GM18858 (cell line): ENCODE results near the gene POU2F2.

Experiments used
- ATAC-seq: cut with Tn5 transposase; IDR thresholded peaks from one replicate; pipeline ENCODE4 v1.9.1; 2021; ENCODE audit not compliant: unreplicated experiment

The POU2F2 gene

DNA sequence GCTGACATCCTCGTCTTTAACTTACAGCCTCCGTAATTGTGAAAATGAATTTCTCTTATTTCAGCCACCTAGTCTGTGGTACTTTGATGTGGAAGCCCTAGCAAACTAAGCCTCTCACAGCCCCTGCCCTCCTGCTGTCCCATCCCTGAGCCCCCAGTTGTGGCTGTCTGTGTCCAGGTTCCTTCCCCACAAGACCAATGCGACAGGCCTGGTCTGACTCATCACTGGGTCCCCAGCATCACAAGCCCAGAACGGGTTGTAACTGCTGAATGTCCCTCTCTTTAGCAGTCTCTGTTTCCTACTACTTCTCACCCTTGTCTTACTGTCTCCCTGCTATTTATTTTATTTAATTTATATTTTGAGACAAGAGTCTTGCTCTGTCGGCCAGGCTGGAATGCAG is 5.7 kb downstream of the POU2F2 start:
- ATAC-seq, result no peak

DNA sequence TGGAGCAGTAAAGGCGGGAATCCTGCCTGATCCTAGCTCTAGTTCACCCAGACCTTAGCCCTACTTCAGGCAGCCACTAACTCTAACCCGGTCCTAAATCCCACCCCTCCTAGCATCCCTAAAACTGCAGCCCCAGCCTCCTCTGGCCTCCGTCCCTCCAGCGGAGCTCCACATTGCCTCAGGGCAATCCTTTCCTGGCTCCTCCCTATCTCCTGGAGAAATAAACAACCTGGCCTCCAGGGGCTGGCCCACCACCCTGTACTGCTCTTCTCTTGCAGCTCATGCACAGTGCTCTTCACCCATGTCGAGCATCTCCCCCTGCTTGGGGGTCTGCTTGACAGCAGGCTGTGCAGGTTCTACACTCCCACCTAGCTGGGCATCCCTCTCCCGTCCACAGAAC is 6.7 kb downstream of the POU2F2 start:
- ATAC-seq, result no peak

DNA sequence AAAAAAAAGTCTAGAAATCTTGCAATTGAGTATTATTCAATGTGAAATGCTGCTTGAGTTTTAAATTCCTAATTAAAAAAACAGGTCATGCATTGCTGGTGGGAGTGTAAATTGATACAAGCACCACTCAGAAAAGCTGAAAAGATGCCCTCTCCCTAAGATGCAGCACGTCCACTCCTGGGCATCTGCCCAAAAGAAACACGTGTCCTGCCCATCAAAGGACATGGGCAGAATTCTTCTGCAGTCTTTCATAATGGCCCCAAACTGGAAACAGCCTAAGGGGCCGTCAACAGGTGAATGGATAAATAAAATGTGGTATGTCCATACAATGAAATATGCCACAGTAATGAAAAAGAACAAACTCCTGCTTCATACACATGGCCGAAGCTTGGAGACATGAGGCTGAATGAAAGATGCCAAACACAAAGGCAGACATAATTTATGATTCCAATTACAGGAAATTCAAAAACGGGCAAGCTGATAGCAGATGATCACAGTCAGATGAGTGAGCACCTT is 7.8 kb downstream of the POU2F2 start:
- no peak for ATAC-seq

- no peak for ATAC-seq
Measured at GRCh38 chr19:42123765-42124164, 8.5 kb downstream of the POU2F2 start.

- no peak for ATAC-seq
Measured at GRCh38 chr19:42122691-42123607, 9.3 kb downstream of the POU2F2 start.

DNA sequence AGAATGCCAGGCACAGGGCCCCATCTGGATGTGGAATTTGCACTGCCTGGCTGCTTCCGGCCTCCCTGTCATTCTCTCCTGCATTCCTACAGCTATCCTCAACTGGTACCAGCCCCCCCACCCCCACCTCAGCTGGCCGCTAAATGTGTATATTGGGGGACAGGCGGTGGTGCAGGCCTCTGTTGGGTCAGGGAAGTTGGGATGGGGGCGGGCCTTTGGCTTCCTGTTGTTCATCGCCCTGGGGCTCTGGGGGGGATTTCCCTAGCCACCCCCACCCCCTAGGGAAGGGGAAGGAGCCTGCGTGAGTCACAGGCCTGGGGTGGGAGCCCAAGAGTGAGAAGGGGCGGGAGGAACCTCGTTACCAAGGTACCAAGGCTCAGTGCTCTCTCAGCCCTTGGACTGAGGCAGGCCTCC is 10.6 kb downstream of the POU2F2 start:
- ATAC-seq, result no peak

DNA sequence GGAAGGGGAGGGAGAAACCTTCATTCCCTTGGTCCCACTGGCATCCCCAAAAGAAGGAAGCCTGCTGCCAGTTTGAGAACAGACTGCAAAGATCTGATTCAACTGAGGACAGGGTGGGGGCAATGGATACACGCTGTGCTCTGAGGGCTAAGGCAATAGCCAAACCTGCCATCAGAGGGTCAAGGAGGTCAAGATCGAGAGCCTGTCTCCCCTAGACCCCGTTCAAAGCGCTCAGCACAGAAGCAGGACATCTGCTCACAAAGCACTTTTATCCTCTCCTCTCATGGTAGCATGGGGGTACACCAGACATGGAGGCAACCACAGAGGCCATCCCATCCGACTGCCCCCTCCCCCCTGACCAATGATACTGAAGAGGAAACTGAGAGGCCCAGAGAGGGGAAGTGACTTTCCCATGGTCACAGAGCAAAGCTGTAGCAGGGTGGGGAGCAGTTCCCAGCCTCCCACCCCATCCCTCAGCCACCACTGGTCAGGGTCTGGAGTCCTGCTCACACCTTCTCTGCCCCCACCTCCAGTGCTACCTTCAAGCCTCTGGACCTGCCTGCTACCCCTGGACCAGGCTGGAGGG is 11.1 kb downstream of the POU2F2 start:
- no peak for ATAC-seq

DNA sequence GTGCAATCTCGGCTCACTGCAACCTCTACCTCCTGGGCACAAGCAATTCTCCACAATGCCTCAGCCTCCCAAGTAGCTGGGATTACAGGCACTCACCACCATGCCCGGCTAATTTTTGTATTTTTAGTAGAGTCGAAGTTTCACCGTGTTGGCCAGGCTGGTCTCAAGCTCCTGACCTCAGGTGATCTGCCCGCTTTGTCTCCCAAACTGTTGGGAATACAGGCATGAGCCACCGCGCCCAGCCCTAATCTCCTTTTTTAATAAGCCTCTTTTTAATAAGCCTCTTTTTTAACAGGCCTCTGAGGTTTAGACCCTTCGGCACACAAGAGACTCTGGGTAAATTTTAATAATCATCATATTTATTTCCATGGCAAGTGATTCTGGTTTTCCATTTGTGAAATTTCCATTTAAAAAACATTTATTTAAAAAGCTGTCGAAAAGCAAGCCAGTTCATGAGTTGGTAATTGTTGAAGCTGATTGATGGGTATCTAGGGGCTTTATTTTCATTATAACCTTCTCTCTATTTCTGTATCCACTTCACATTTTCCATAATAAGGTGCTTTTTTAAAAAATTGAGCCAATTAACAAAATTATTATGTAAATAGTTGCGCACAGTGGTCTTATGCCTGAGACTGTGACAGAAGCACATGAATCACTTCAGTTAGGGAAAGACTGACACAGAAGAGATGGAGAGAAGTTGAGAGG is 11.8 kb downstream of the POU2F2 start:
- ATAC-seq, result no peak

DNA sequence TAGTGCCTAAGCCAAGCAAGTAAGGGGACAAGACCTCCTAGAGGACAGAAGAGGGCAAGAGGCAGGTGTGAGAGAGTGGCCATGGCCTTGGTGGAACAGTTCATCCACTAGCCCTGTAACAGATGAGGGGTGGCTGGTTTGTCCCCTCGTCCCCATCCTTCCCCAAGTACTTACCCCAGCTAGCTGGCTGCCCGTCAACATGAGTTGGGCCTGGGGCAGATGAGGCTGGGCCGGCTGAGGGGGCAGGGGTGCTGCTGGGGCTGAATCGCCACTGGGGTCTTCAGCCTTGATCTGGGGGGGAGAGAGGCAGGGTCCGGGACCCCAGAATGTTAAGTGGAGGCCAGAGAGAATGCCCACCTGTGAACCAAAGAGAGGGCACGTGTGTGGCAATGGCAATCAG is 15.2 kb downstream of the POU2F2 start:
- no peak for ATAC-seq

DNA sequence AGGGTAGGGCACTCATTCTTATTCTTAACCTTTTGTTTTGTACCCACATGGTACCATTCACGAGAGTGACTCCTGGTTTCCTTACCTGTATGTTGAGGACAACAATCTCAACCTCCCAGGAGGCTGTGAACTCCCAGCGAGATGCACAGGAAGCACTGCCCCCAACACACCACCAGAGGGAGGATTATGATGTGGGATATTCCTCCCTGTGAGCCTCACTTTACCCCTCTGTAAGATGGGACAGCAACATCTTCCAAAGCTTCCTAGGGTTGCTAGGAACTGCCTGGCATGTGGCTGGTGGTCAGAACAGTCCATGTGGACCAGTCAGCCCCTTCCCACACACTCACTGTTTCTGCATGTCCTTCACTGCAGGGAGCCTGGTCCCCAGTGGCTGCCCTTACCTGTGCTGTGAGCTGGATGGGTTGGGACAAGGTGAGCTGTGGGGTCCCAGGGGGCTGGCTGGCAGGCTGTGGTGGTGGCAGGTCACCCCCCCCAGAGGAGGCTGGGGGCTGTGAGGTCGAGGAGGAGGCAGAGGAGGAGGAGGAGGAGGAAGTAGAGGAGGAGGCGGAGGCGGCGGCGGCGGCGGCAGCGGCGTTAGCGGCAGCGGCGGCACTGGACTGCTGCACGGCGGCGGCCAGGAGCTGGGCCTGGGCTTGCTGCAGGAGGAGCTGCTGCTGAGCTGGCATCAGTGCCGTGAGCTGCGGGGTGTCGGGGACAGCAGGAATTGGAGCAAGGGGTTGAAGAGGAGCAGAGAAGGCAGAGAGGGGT is 15.8 kb downstream of the POU2F2 start:
- ATAC-seq, result no peak

- no peak for ATAC-seq
Measured at GRCh38 chr19:42115705-42116104, 16.5 kb downstream of the POU2F2 start.

- ATAC-seq, result no peak
Measured at GRCh38 chr19:42115219-42115618, 17.0 kb downstream of the POU2F2 start.

GRCh38 chr19:42114412-42114811 is 17.8 kb downstream of the POU2F2 start:
- ATAC-seq, result no peak

- ATAC-seq, result peak; percentile 50
Measured at GRCh38 chr19:42113641-42114348, 18.5 kb downstream of the POU2F2 start.

- no peak for ATAC-seq
Measured at GRCh38 chr19:42111811-42112210, 20.4 kb downstream of the POU2F2 start.

GRCh38 chr19:42111384-42111783 is 20.9 kb downstream of the POU2F2 start:
- ATAC-seq, result no peak

DNA sequence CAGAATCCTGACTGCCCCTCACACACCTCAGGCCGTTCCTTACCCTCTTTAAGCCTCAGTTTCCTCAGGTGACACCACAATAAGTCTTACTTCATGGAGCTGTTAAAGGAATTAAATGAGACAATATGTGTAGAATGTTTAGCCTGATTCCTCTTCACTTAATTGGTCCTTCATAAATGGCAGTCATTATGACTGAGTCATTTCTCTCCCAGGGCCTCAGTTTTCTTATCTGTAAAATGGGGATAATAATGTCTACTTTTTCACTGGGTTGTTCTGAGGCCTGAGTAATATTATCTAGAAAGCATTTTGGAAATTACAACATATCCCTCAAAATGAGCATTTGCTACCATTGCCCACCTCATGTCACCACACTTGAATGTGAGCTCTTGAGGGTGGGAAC is 21.6 kb downstream of the POU2F2 start:
- ATAC-seq, result no peak

GRCh38 chr19:42109896-42110295 is 22.4 kb downstream of the POU2F2 start:
- ATAC-seq, result no peak

DNA sequence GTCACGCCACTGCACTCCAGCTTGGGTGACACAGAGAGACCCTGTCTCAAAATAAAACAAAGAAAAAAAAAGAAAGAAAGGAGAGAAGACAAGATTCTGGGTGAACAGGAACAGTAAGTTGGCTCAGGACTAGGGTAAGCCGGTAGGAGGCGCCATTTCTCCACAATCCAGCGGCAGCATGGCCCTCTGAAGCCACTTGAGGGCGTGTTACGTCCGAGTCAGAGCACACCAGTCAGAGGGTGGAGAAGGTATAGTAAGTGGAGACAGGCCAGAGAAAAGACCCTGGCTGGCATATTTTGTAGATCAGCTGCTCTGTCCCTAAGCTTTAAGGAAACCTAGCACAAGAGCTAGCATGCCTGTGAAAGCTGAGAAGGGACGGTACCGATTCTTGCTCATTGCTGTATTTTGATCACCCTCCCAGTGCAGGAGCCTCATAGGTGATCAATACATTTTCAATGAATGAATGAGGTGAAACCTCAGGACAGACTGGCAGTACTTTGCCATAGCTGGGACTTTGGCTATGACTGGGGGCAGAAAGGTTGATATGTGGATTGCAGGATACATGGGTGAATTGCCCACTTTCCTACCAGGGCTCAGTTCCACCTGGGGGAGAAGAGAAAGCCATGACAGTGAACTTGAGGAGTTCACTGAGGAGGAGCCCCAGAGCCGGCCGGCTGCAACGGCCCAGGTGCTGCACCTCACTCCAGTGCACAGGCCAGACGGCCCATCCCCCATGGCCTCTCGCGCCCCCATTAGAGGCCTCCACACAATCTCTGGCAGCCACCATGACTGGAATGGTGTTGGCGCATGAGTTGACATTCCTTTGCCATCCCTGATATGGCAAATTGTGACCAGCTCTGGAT is 23.5 kb downstream of the POU2F2 start:
- ATAC-seq, result peak; percentile 46
